Colonic mucosa (tissue), 4 donors: Measurements from ENCODE around the gene PLPPR4. TPM values are rescaled to one million over a fixed set of nuclear protein-coding genes. Genes with fewer than 3 reads are reported as not detected.
"Not testable (repeated sequence)": the region's sequence is repeated elsewhere in the genome, so short reads cannot be mapped to it uniquely, and the experiment has no call there.

Source experiments
- DNase-seq: peaks from one replicate; pipeline ENCODE4 v3.0.0-alpha.2; 2020
- H3K27ac ChIP-seq: fragments of 200-600 bp; one replicate; pipeline ENCODE4 v1.8.0; 2021
- H3K27me3 ChIP-seq: fragments of 200-600 bp; one replicate; pipeline ENCODE4 v1.8.0; 2021
- H3K36me3 ChIP-seq: fragments of 200-600 bp; one replicate; pipeline ENCODE4 v1.8.0; 2021
- H3K4me1 ChIP-seq: fragments of 200-600 bp; one replicate; pipeline ENCODE4 v1.8.0; 2021; ENCODE audit warnings: mild to moderate bottlenecking
- H3K4me3 ChIP-seq: fragments of 200-600 bp; one replicate; pipeline ENCODE4 v1.8.0; 2021
- H3K9ac ChIP-seq, 2 donors: one replicate each; pipeline ENCODE4 v1.7.0; 2013; ENCODE audit warnings: control low read depth in 2 of 2, low read depth in 2 of 2, low read length in 2 of 2
- H3K9me3 ChIP-seq: fragments of 200-600 bp; one replicate; pipeline ENCODE4 v1.8.0; 2021
- intact Hi-C: fragments of 100-400 bp; cut with DNase I; formaldehyde crosslinking; loops from one replicate; pipeline ENCODE4 v1.14.1; 2022
- total RNA-seq, 2 donors: library from RNA; stranded (reverse); fragmentation: NEBNext Ultra II Directional in 1 of 2; extraction: Animal tissue kit (Norgen Biotek cat#: 25700) in 1 of 2; gene quantifications; one replicate each; pipeline ENCODE4 v1.2.1, GENCODE V29; 2021
- TF ChIP-seq, protein P1 (sequence below): fragments of 200-600 bp; IDR thresholded peaks from one replicate; pipeline ENCODE4 v1.8.0; 2022; ENCODE audit warnings: antibody characterized with exemption, mild to moderate bottlenecking
- donor health status: healthy.
- donor health status: DM: no; HTN: no; CAD: no.
- donor health status: DM: no; HTN: no; CAD: no.

Gene PLPPR4
- total RNA-seq, 2 donors from 2014 or later: 0.12 to 0.48 TPM

DNA sequence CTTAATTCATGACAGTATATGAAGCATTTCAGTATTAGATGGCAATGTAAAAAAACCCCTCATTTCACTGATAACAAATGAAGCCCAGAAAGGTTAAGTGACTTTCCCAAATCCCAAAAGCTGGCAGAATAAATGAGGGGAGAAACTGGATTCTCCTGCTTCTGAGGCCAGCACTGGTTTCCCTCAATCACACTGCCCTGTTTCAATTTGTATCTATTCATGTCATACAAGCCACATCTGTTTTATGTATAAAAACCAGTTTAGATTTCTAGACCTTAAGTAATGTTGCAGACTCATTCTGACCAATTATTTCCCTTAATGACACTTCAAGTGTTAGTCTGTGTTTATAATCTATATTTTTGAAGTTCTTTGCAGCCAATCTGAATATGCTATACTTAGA, 16.8 kb downstream of the PLPPR4 start:
- TF ChIP-seq, protein P1, sequence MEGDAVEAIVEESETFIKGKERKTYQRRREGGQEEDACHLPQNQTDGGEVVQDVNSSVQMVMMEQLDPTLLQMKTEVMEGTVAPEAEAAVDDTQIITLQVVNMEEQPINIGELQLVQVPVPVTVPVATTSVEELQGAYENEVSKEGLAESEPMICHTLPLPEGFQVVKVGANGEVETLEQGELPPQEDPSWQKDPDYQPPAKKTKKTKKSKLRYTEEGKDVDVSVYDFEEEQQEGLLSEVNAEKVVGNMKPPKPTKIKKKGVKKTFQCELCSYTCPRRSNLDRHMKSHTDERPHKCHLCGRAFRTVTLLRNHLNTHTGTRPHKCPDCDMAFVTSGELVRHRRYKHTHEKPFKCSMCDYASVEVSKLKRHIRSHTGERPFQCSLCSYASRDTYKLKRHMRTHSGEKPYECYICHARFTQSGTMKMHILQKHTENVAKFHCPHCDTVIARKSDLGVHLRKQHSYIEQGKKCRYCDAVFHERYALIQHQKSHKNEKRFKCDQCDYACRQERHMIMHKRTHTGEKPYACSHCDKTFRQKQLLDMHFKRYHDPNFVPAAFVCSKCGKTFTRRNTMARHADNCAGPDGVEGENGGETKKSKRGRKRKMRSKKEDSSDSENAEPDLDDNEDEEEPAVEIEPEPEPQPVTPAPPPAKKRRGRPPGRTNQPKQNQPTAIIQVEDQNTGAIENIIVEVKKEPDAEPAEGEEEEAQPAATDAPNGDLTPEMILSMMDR: no peak
- Histone ChIP-seq H3K9me3 (no peaks in the 10 kb centered on the region), H3K27me3 (no peaks in the 10 kb centered on the region), H3K9ac (no peak overlapping the region), H3K27ac (no peak overlapping the region), H3K36me3 (no peaks in the 10 kb centered on the region), H3K4me1 (no peaks in the 10 kb centered on the region), H3K4me3 (no peak overlapping the region)
- DNase-seq: no peak
- intact Hi-C loops: no loop called here

- TF ChIP-seq, protein P1: no peak
- Histone ChIP-seq H3K4me1 (no peaks in the 10 kb centered on the region), H3K36me3 (no peaks in the 10 kb centered on the region), H3K9ac (no peak overlapping the region), H3K27ac (no peak overlapping the region), H3K4me3 (no peak overlapping the region), H3K9me3 (no peaks in the 10 kb centered on the region), H3K27me3 (no peaks in the 10 kb centered on the region)
- DNase-seq: no peak
- intact Hi-C loops: no loop called here
Observed at GRCh38 chr1:99282536-99282935, 18.2 kb downstream of the PLPPR4 start.

DNA sequence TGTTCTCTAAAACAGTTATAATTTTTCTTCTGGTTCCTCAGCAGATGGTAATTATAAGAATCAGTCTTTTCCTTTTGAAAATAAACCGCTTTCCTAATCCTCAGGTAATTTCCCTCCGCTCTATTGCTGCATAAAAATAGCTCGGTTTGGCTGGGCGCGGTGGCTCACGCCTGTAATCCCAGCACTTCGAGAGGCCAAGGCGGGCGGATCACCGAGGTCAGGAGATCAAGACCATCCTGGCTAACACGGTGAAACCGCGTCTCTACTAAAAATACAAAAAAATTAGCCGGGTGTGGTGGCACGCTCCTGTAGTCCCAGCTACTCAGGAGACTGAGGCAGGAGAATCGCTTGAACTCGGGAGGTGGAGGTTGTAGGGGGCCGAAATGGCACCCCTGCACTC, 19.2 kb downstream of the PLPPR4 start:
- H3K36me3 ChIP-seq, H3K9ac ChIP-seq, H3K27me3 ChIP-seq, H3K27ac ChIP-seq, H3K4me1 ChIP-seq, H3K4me3 ChIP-seq, DNase-seq, intact Hi-C loops, H3K9me3 ChIP-seq: not testable (repeated sequence)

DNA sequence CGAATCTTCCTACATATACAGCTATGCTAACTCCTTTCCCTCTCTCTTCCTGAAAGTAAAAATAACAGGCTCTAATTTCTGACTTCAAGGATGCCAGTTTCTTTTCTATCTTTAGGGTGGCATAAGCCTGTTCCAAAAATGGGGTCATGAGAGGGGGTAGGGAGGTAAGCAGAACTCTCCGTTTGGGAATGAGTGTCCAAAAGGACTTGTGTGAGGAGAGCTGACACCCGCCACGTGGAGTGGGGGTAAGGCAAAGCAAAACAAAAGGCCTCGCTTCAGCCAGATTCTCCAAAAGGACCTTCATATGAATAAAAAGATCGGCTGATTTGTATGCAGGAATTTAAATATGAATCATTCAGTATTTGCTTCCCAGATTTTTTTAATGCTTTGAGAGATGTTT, 28.6 kb downstream of the PLPPR4 start:
- no peaks in the 10 kb centered on the region for H3K9me3 ChIP-seq
- H3K36me3 ChIP-seq: no peaks in the 10 kb centered on the region
- no peaks in the 10 kb centered on the region for H3K4me1 ChIP-seq
- no peak overlapping the region for H3K9ac ChIP-seq
- H3K4me3 ChIP-seq: no peak overlapping the region
- no peaks in the 10 kb centered on the region for H3K27me3 ChIP-seq
- H3K27ac ChIP-seq: no peak overlapping the region
- no peak for DNase-seq
- intact Hi-C loops: no loop called here
- TF ChIP-seq, protein P1: no peak

GRCh38 chr1:99297923-99298322, 33.6 kb downstream of the PLPPR4 start:
- intact Hi-C loops: no loop called here
- H3K9me3 ChIP-seq: no peaks in the 10 kb centered on the region
- TF ChIP-seq, protein P1: no peak
- no peak overlapping the region for H3K27ac ChIP-seq
- no peaks in the 10 kb centered on the region for H3K4me1 ChIP-seq
- no peak for DNase-seq
- no peak overlapping the region for H3K9ac ChIP-seq
- H3K36me3 ChIP-seq: no peaks in the 10 kb centered on the region
- H3K4me3 ChIP-seq: no peak overlapping the region
- no peaks in the 10 kb centered on the region for H3K27me3 ChIP-seq

GRCh38 chr1:99304725-99305282, 40.5 kb downstream of the PLPPR4 start:
- intact Hi-C loops: no loop called here
- DNase-seq: no peak
- no peak overlapping the region for H3K4me3 ChIP-seq
- H3K9ac ChIP-seq: no peak overlapping the region
- H3K4me1 ChIP-seq: no peaks in the 10 kb centered on the region
- H3K27ac ChIP-seq: no peak overlapping the region
- no peaks in the 10 kb centered on the region for H3K36me3 ChIP-seq
- H3K9me3 ChIP-seq: no peaks in the 10 kb centered on the region
- H3K27me3 ChIP-seq: no peaks in the 10 kb centered on the region
- TF ChIP-seq, protein P1: no peak
